ENCODE results near the gene NIPSNAP2.
"Not testable (repeated sequence)": the region's sequence is repeated elsewhere in the genome, so short reads cannot be mapped to it uniquely, and the experiment has no call there.

NIPSNAP2 gene

GRCh38 chr7:56046721-56047445, 82.5 kb downstream of the NIPSNAP2 start:
- in situ Hi-C loops (cut with MboI; ENCODE audit: low sequenced_read_pairs) = no loop called here

DNA sequence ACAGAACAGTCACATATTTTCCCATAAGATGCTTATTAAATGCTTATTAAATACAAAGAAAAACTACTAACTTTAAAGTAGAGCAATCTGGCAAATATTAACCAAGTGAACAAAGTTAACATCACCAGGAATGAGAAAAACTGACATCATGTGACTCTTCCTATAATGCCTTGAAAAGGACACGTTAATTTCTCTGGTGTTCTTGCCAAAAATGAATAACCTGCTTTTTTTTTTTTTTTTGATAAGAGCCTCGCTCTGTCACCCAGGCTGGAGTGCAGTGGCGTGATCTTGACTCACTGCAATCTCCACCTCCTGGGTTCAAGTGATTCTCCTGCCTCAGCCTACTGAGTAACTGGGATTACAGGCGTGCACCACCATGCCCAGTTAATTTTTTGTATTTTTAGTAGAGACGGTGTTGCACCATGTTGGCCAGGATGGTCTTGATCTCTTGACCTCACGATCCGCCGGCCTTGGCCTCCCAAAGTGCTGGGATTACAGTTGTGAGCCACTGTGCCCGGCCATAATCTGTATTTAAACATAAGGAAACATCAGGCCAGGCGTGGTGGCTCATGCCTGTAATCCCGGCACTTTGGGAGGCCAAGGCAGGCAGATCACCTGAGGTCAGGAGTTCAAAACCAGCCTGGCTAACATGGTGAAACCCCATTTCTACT, 83.2 kb downstream of the NIPSNAP2 start:
- in situ Hi-C loops (cut with MboI; ENCODE audit: low sequenced_read_pairs) = not testable (repeated sequence)

DNA sequence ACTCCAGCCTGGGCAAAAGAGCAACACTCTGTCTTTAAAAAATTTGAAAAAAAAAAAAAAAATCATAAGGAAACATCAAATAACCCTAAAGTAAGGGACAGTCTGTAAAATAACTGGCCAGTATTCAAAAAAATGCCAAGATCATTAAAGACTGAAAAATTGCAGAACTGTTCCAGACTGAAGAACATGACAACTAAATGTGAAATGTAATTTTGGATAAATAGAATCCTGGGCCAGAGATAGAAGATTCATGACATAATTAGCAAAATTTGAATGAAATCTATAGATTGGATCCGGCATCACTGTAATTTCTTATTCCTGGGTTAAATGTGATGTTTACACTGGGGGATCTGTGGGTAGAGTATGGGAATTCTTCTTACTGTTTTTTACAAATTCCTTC, 83.9 kb downstream of the NIPSNAP2 start:
- in situ Hi-C loops (cut with MboI; ENCODE audit: low sequenced_read_pairs) = no loop called here

GRCh38 chr7:56048763-56049162, 84.4 kb downstream of the NIPSNAP2 start:
- in situ Hi-C loops (cut with MboI; ENCODE audit: low sequenced_read_pairs) = not testable (repeated sequence)
